Ectodermal cell (in vitro differentiated cells): Measurements from ENCODE around the gene GRAP.

Source experiments
- H3K27ac ChIP-seq: 2 replicates; pipeline ENCODE4 v1.7.0; 2013; ENCODE audit warnings: mild to moderate bottlenecking, low read depth, low read length; ENCODE audit not compliant: insufficient read depth, poor library complexity, severe bottlenecking
- H3K27me3 ChIP-seq: 2 replicates; pipeline ENCODE4 v1.7.0; 2013; ENCODE audit warnings: mild to moderate bottlenecking, low read length; ENCODE audit not compliant: insufficient read depth, control insufficient read depth, poor library complexity, severe bottlenecking
- H3K36me3 ChIP-seq: one replicate; pipeline ENCODE4 v1.7.0; 2013; ENCODE audit warnings: low read length; ENCODE audit not compliant: control insufficient read depth, insufficient read depth
- H3K4me1 ChIP-seq: one replicate; pipeline ENCODE4 v1.7.0; 2013; ENCODE audit warnings: low read length; ENCODE audit not compliant: control insufficient read depth, insufficient read depth
- H3K4me3 ChIP-seq: 2 replicates; pipeline ENCODE4 v1.7.0; 2013; ENCODE audit warnings: low read depth, low read length, control low read depth; ENCODE audit not compliant: insufficient read depth
- H3K9me3 ChIP-seq: 2 replicates; pipeline ENCODE4 v1.7.0; 2013; ENCODE audit warnings: mild to moderate bottlenecking, low read length, moderate library complexity; ENCODE audit not compliant: control insufficient read depth
- WGBS, 2 experiments: methylation state at CpG; one replicate each; pipeline ENCODE4 v1.1.7; 2013; ENCODE audit warnings: missing lambda C conversion rate in 2 of 2; 5-methylcytosine and 5-hydroxymethylcytosine counted together

The GRAP gene

DNA sequence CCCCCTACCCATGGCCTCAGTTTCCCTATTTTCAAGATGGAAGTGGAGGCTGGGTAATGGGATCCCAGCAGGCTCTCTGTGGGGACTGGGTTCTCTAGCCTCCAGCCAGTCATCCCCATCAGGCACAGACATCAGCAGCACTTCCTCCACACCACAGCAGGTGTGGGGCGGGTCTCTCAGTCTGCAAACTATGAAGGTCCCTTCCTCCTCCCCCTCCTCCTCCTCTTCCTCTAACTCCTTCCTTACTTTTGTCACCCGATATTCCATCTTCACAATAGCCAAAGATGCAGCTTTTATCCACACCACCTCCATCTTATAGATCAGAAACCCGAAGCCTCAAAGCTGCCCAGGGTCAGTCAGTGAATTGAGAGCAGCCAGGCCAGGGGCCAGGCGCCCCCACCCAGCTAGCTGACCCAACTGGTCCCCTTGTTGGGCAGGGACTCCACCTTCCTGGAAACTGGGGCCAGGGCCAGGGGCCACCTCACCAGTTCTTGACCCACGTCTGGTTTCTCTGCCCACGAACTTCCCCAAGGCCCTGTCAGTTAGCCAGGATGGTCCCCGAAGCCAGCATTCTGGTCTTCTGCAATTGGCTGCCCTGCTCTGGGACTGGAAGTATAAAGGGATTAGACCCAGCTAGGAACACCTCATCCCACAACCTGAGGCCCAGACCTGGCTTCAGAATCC, 44.7 kb downstream of the GRAP start:
- H3K9me3 ChIP-seq = no peaks in the 10 kb centered on the region
- H3K4me3 ChIP-seq = no peak overlapping the region
- peaks cover 14% of the 10 kb centered on the region for H3K4me1 ChIP-seq
- 84 to 88% methylated on average over 7 of the region's 7 CpGs for WGBS, 2 experiments
- H3K27me3 ChIP-seq = peaks cover 4% of the 10 kb centered on the region
- no peak overlapping the region for H3K27ac ChIP-seq
- no peaks in the 10 kb centered on the region for H3K36me3 ChIP-seq

DNA sequence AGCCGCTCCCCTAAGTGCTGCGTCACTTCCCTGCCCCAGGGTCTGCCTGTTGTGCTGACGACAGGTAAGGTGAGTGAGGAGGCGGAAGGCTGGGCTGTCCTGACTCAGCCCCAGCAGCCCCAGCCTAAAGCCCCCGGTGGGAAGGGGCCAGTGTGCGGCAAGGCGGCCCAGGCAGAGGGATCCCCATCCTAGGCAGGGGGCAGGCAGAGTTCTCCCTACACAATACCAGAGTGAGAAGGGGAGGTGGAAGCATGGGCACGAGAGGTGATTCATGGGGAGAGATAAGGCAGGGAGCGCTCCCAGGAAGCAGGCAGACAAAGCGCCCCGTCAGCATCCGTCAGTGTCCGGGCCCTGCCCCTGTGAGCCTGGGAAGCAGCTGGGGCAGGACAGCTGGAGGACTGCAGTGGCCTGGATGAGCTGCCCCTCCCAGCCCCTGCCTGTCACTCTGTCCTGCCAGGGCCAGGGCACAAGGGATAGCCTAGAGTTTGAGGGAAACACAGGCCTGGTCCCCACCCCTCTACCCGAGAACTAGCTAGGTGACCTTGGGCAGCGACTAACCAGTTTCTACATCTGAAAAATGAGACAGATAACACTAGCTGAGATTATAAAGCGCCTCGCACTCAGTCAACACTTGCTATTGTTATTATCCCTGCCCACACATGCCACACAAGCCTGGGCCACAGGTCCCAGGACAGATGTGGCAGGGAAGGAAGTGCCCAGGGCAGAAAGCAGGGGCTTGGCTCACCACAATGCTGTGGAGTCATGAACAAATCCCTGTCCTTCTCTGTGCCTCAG, 46.0 kb downstream of the GRAP start:
- Histone ChIP-seq H3K4me1 (peaks cover 14% of the 10 kb centered on the region), H3K4me3 (no peak overlapping the region), H3K27ac (no peak overlapping the region), H3K9me3 (no peaks in the 10 kb centered on the region), H3K36me3 (no peaks in the 10 kb centered on the region), H3K27me3 (peaks cover 4% of the 10 kb centered on the region)
- WGBS, 2 experiments = 89 to 91% methylated on average over 17 of the region's 17 CpGs

DNA sequence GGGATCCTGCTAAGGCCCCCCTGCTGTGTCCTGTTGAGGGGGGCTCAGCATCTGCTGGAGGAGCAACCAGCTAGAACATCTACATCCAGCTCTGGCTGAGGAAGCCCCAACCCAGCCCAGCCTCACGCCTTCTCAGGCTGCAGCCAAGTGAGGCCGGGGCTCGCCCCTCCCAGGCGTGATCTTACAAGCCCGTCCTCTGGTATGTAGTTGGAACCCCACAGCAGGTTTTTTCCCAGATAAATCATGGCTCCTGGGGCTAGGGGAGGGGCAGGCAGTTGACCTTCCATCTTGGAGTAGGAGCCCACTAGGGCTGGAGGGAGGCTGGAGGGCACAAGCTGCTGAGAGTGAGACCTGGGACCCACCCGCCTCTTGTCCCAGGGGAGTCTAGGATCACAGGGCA, 46.8 kb downstream of the GRAP start:
- no peak overlapping the region for H3K27ac ChIP-seq

DNA sequence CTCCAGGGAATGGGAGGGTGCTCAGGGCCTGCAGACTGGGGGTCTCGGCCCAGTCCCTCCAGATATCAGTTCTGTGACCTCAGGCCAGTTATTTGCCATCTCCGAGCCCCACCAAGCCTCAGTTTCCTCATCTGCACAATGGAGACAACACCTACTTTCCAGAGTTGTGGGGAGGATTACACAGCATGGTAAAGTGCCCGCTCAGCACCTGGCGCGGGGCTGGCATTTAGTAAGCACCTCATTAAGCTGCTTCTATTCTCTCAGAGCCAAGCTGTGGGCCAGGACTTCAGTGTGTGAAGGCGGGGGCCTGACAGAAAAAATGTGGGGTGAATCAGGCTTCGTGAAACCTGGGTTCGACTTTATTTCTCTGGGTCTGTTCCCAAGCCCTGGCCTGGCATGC, 47.4 kb downstream of the GRAP start:
- Histone ChIP-seq H3K9me3 (no peaks in the 10 kb centered on the region), H3K36me3 (no peaks in the 10 kb centered on the region), H3K27ac (no peak overlapping the region), H3K4me1 (peaks cover 14% of the 10 kb centered on the region), H3K4me3 (no peak overlapping the region), H3K27me3 (no peaks in the 10 kb centered on the region)
- 94 to 95% methylated on average over 8 of the region's 8 CpGs for WGBS, 2 experiments

More for the DNA sequence above, 46.8 kb downstream of the GRAP start:
- Histone ChIP-seq H3K9me3 (no peaks in the 10 kb centered on the region), H3K27me3 (peaks cover 1% of the 10 kb centered on the region), H3K4me1 (peaks cover 14% of the 10 kb centered on the region), H3K36me3 (no peaks in the 10 kb centered on the region), H3K4me3 (no peak overlapping the region)
- 92 to 95% methylated on average over 6 of the region's 6 CpGs for WGBS, 2 experiments

DNA sequence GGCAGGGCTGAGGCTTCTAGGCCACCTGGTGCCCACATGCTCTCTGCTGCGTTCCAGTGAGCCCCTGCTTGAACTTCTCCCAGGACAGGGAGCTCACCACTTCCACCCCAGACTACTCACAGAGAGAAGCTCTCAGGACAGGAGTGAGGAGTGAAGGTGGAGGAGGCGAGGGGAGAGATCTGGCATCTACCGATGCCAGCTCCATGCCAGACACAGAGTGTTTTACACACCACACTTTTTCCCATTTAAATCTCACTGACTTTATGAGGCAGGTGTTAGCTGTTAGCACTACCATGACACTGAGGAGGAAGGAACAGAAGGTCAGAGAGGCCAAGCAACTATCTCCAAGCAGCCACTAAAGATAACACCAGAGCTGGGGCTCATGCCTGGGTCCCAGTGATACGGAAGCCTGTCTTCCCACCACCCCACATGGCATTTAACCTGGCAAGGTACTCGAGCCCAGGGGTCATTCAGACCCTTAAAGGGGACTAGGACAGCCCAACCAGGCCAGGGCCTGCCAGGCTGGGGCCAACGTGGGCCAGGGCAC, 49.0 kb downstream of the GRAP start:
- Histone ChIP-seq H3K4me1 (peaks cover 7% of the 10 kb centered on the region), H3K27me3 (no peaks in the 10 kb centered on the region), H3K27ac (no peak overlapping the region), H3K4me3 (no peak overlapping the region), H3K9me3 (no peaks in the 10 kb centered on the region), H3K36me3 (no peaks in the 10 kb centered on the region)
- 90 to 94% methylated on average over 5 to 6 of the region's 6 CpGs for WGBS, 2 experiments

DNA sequence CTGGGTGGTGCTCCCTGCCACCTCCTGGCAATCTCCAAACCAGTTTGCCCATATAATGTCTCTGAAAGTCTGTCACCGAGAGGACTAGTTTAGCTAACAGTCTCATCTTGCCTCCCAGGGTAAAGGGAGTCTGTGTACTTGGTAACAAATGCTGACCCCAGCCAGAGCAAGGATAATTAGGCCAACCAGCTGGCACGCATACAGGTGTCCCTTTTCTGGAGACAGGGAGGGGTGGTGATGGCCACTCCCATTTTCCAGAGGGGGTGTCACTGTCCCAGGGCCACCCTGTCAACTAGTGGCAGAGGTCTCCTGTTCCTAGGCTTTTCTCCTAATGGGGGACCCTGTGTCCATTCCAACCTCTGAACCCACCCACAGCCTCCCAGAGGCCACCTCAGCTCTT, 50.3 kb downstream of the GRAP start:
- Histone ChIP-seq H3K4me3 (no peak overlapping the region), H3K36me3 (no peaks in the 10 kb centered on the region), H3K4me1 (no peaks in the 10 kb centered on the region), H3K9me3 (no peaks in the 10 kb centered on the region), H3K27ac (no peak overlapping the region), H3K27me3 (no peaks in the 10 kb centered on the region)
- 94 to 95% methylated on average over 2 of the region's 2 CpGs for WGBS, 2 experiments

DNA sequence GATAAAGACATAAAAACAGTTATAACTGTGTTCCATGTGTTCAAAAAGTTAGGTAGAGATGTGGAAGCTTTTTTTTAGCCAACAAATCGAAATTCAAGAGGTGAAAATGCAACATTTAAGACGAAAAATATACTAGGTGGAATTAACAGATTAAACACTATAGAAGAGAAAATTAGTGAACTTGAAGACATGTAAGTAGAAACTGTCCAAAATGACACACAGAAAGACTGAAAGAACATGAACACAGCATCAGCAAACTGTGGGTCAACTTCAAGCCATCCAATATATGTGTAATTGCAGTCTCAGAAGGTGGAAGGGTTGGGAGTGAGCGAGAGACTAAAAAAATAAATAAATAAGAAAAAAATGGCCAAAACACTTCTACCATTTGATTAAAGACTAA, 51.5 kb downstream of the GRAP start:
- Histone ChIP-seq H3K4me1 (no peaks in the 10 kb centered on the region), H3K4me3 (no peak overlapping the region), H3K9me3 (no peaks in the 10 kb centered on the region), H3K27ac (no peak overlapping the region), H3K36me3 (no peaks in the 10 kb centered on the region), H3K27me3 (no peaks in the 10 kb centered on the region)
- WGBS, 2 experiments = 92 to 95% methylated on average over 2 to 3 of the region's 3 CpGs

DNA sequence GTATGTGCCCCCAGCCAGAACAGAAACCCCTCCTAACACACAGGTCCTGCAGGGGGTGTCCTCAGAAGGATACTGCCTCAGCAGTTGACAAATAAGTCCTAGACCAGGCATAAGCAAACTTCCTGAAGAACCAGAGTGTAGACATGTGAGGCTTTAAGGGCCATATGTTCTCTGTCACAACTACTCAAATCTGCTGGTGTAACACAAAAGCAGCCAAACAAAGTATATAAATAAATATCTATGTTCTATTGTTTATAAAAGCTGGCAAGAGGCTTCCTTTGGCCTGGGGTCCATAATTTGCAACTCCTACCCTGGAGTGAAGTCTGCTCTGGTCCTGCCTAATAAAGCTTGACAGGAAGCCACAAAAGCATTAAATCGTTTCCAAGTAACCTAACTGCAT, 52.1 kb downstream of the GRAP start:
- H3K9me3 ChIP-seq = no peaks in the 10 kb centered on the region
- no peak overlapping the region for H3K27ac ChIP-seq
- 84 to 88% methylated on average over 1 of the region's 1 CpG for WGBS, 2 experiments
- H3K4me1 ChIP-seq = no peaks in the 10 kb centered on the region
- no peak overlapping the region for H3K4me3 ChIP-seq
- no peaks in the 10 kb centered on the region for H3K36me3 ChIP-seq
- no peaks in the 10 kb centered on the region for H3K27me3 ChIP-seq

DNA sequence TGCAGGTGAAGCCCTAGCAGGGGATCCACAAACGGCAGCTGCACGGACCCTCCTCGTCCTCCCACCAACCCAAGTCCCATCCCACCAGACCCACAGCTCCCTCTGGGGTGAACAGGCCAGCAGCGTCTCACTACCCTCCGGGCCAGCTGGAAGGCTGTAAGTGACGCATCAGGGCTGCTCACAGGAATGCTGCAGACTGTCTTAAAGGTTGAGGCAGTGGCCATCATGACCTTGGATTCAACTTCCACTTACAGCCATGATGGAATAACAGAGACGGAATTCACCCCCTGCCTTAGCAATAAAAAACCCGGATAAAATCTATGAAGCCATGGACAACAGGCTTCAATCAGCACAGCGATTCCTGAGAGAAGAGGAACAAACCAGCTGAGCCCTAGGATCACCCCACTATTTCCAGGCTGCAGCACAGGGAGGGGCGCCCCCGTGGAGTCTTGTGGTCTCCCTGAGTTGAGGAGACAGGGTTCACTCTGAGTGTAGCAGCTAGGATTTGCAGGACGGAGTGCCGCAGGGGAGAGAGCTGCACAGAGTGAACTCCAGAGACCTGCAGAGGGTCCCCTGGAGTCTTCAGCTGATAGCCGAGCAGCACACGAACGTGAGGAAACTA, 52.7 kb downstream of the GRAP start:
- Histone ChIP-seq H3K36me3 (no peaks in the 10 kb centered on the region), H3K27ac (no peak overlapping the region)
- 89 to 90% methylated on average over 16 of the region's 16 CpGs for WGBS, 2 experiments

More for the DNA sequence above, 52.7 kb downstream of the GRAP start:
- Histone ChIP-seq H3K9me3 (no peaks in the 10 kb centered on the region), H3K27me3 (no peaks in the 10 kb centered on the region), H3K4me3 (no peak overlapping the region), H3K4me1 (no peaks in the 10 kb centered on the region)
